HFFc6 (cell line): ENCODE data around the gene OSBP2. TPM values are rescaled to one million over a fixed set of nuclear protein-coding genes. Genes with fewer than 3 reads are reported as not detected.

Source experiments
- DNase-seq: peaks from one replicate; pipeline ENCODE4 v3.0.0-alpha.2; 2018
- H3K27ac Mint-ChIP-seq: 2 replicates; pipeline ENCODE4 v1.8.0; 2020; ENCODE audit warnings: mild to moderate bottlenecking, mixed read lengths
- H3K27me3 Mint-ChIP-seq: 2 replicates; pipeline ENCODE4 v1.8.0; 2021; ENCODE audit warnings: mild to moderate bottlenecking, moderate library complexity, mixed read lengths; ENCODE audit not compliant: insufficient read depth
- H3K36me3 Mint-ChIP-seq: 2 replicates; pipeline ENCODE4 v1.8.0; 2021; ENCODE audit warnings: low read depth, mixed read lengths
- H3K4me1 Mint-ChIP-seq: 2 replicates; pipeline ENCODE4 v1.8.0; 2020; ENCODE audit warnings: low read depth, mixed read lengths
- H3K4me3 Mint-ChIP-seq: 2 replicates; pipeline ENCODE4 v1.8.0; 2020; ENCODE audit warnings: mild to moderate bottlenecking, moderate library complexity, mixed read lengths
- H3K9me3 Mint-ChIP-seq: 2 replicates; pipeline ENCODE4 v1.8.0; 2020; ENCODE audit warnings: mild to moderate bottlenecking, mixed read lengths
- total RNA-seq, 6 experiments: library from RNA; stranded (reverse); fragmentation: NEBNext Ultra II Directional; extraction: Animal tissue kit (Norgen Biotek cat#: 25700); gene quantifications; 2 replicates in 1 of 6; 3 replicates in 5 of 6; pipeline ENCODE4 v1.2.3, GENCODE V29; 2021
- TF ChIP-seq, protein P1 (sequence below): fragments of 200-600 bp; sonication (generic); IDR thresholded peaks from 2 replicates; pipeline ENCODE4 v1.5.0; 2021; ENCODE audit warnings: antibody characterized with exemption, mild to moderate bottlenecking

Gene OSBP2
- total RNA-seq, 6 experiments from 2014 or later, result 0.09 to 0.37 (median 0.28) TPM; not detected in 1

DNA sequence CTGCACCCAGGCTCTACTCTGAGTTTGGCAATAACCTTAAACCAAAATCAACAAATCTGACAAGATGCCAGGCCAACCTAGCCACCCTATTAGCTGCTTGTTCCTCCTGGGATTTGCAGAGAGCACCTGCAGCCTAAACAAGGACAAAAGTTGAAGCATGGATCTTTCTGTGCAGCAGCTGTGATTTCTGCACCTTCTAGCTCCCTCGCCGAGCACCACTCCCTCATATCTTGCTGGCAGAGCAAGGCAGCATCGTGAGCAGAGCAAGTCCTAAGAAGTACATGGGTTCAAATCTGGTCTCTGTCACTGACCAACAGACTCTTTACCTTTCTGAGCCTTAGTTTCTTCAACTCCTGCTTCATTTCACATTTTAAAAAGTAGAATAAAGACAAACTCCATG is 235.6 kb downstream of the OSBP2 start:
- Mint-ChIP-seq H3K4me1 (no peaks in the 10 kb centered on the region), H3K4me3 (no peak overlapping the region), H3K27me3 (peaks cover 3% of the 10 kb centered on the region; the same call in 1 of the 2 replicates), H3K9me3 (no peaks in the 10 kb centered on the region), H3K27ac (no peak overlapping the region), H3K36me3 (peaks cover 26% of the 10 kb centered on the region)
- TF ChIP-seq, protein P1, sequence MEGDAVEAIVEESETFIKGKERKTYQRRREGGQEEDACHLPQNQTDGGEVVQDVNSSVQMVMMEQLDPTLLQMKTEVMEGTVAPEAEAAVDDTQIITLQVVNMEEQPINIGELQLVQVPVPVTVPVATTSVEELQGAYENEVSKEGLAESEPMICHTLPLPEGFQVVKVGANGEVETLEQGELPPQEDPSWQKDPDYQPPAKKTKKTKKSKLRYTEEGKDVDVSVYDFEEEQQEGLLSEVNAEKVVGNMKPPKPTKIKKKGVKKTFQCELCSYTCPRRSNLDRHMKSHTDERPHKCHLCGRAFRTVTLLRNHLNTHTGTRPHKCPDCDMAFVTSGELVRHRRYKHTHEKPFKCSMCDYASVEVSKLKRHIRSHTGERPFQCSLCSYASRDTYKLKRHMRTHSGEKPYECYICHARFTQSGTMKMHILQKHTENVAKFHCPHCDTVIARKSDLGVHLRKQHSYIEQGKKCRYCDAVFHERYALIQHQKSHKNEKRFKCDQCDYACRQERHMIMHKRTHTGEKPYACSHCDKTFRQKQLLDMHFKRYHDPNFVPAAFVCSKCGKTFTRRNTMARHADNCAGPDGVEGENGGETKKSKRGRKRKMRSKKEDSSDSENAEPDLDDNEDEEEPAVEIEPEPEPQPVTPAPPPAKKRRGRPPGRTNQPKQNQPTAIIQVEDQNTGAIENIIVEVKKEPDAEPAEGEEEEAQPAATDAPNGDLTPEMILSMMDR, result no peak
- no peak for DNase-seq

GRCh38 chr22:30931541-30932300 is 237.0 kb downstream of the OSBP2 start:
- peaks cover 36% of the 10 kb centered on the region for H3K36me3 Mint-ChIP-seq
- DNase-seq, result no peak

DNA sequence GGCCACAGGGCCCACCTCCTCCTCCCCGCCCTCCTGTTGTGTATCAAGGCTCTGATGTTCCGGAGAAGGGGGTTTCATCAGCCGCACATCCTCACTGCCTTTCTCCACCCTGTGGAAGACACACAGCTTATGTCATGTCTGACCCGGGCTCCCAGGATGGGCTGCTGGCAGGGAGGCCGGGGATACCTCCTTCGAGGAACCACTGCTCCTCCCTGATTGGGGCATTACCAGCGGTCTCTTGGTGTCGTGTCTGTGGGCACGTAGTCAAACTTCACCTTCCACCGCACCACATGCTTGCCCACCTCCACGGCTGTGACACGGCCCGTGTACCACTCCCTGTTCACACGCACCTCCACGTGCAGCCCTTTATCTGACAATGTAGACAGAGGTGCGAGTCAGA is 238.0 kb downstream of the OSBP2 start:
- TF ChIP-seq, protein P1, result no peak
- peaks cover 38% of the 10 kb centered on the region for H3K36me3 Mint-ChIP-seq
- H3K4me3 Mint-ChIP-seq, result no peak overlapping the region

More at GRCh38 chr22:30931541-30932300, 237.0 kb downstream of the OSBP2 start:
- no peaks in the 10 kb centered on the region for H3K9me3 Mint-ChIP-seq
- H3K27ac Mint-ChIP-seq, result no peak overlapping the region
- H3K27me3 Mint-ChIP-seq, result peaks cover 3% of the 10 kb centered on the region; the same call in 1 of the 2 replicates
- no peak overlapping the region for H3K4me3 Mint-ChIP-seq
- H3K4me1 Mint-ChIP-seq, result no peaks in the 10 kb centered on the region
- TF ChIP-seq, protein P1, result no peak

DNA sequence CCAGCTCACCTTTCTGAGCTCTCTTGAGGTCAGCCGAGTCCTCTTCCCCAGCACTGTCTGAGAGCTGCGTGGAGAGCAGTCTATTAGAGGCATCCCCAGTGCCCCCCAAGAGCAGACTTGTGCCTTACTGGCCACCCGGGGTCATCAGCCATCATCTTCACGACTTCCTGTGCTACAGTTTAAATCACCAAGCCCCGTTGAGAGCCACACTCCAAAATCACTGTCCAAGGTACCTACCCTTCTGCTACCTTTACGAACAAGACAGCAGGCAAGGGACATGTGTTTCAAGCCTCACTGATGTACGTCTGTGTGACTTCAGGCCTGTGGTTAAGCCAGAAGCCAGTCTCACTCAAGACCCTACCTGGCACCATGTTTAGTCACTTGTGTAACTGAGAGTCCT is 238.8 kb downstream of the OSBP2 start:
- Mint-ChIP-seq H3K4me1 (no peaks in the 10 kb centered on the region), H3K27ac (no peak overlapping the region), H3K27me3 (peaks cover 3% of the 10 kb centered on the region; the same call in 1 of the 2 replicates), H3K9me3 (no peaks in the 10 kb centered on the region), H3K36me3 (peaks cover 38% of the 10 kb centered on the region), H3K4me3 (no peak overlapping the region)
- DNase-seq, result no peak
- TF ChIP-seq, protein P1, result no peak

More for the DNA sequence above, 238.0 kb downstream of the OSBP2 start:
- no peaks in the 10 kb centered on the region for H3K9me3 Mint-ChIP-seq
- H3K27me3 Mint-ChIP-seq, result peaks cover 3% of the 10 kb centered on the region; the same call in 1 of the 2 replicates
- H3K4me1 Mint-ChIP-seq, result no peaks in the 10 kb centered on the region
- no peak overlapping the region for H3K27ac Mint-ChIP-seq
- no peak for DNase-seq

DNA sequence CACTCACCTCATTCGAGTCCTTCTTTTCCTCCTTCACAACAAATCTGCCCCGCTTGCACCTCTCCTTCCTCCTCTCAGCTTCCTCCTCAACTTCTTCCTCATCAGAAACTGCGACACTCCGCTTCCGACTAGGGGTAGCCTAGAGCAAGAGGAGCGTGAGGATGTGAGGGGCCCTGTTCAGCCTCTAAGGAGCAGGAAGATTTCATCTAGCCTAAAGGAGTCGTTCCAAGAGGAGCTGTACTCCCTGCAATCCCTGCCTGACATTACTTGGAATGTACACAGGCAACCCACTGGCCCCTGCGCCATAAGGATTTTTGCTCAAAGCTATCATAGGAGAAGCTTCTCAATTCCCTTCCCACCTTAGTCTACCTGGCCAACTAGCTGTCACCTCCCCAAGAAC is 239.4 kb downstream of the OSBP2 start:
- DNase-seq, result no peak
- Mint-ChIP-seq H3K27me3 (peaks cover 3% of the 10 kb centered on the region; the same call in 1 of the 2 replicates), H3K36me3 (peaks cover 42% of the 10 kb centered on the region), H3K27ac (no peak overlapping the region), H3K4me1 (no peaks in the 10 kb centered on the region), H3K4me3 (no peak overlapping the region), H3K9me3 (no peaks in the 10 kb centered on the region)
- TF ChIP-seq, protein P1, result no peak
